Middle frontal gyrus (tissue), 1 donor: ENCODE data around the gene DHODH.
"Not testable (repeated sequence)": the region's sequence is repeated elsewhere in the genome, so short reads cannot be mapped to it uniquely, and the experiment has no call there.

Source experiments
- DNase-seq: peaks from one replicate; pipeline ENCODE4 v3.0.0-alpha.2; 2015; ENCODE audit warnings: low spot score; ENCODE audit errors: extremely low spot score

The DHODH gene

GRCh38 chr16:72008424-72009216 is at the start of gene DHODH:
DHODH (plus strand) TSS chr16:72008744; CDS start chr16:72008765, 21 bp downstream.
- DNase-seq: peak; percentile 97

- peak; percentile 84 for DNase-seq
These were observed 47.2 kb upstream of the DHODH start for GRCh38 chr16:71961066-71962039.

- DNase-seq: no peak
These were observed 45.2 kb upstream of the DHODH start for GRCh38 chr16:71963125-71963875.

- DNase-seq: no peak
These were observed 43.3 kb upstream of the DHODH start for GRCh38 chr16:71965223-71965622.

- no peak for DNase-seq
These were observed 41.6 kb upstream of the DHODH start for GRCh38 chr16:71966932-71967331.

- no peak for DNase-seq
These were observed 39.2 kb upstream of the DHODH start for GRCh38 chr16:71969353-71969752.

GRCh38 chr16:71971571-71971970 is 37.0 kb upstream of the DHODH start:
- DNase-seq: no peak

GRCh38 chr16:71972356-71972755 is 36.2 kb upstream of the DHODH start:
- no peak for DNase-seq

- no peak for DNase-seq
These were observed 35.5 kb upstream of the DHODH start for GRCh38 chr16:71973001-71973400.

- no peak for DNase-seq
These were observed 34.3 kb upstream of the DHODH start for GRCh38 chr16:71974068-71974818.

GRCh38 chr16:71985262-71985974 is 23.1 kb upstream of the DHODH start:
- no peak for DNase-seq

- DNase-seq: no peak
These were observed 22.4 kb upstream of the DHODH start for GRCh38 chr16:71986131-71986530.

- no peak for DNase-seq
These were observed 13.5 kb upstream of the DHODH start for GRCh38 chr16:71995038-71995437.

- DNase-seq: not testable (repeated sequence)
These were observed 11.0 kb upstream of the DHODH start for GRCh38 chr16:71997578-71997977.

GRCh38 chr16:72001180-72001874 is 7.2 kb upstream of the DHODH start:
- no peak for DNase-seq

GRCh38 chr16:72002619-72003018 is 5.9 kb upstream of the DHODH start:
- no peak for DNase-seq

GRCh38 chr16:72008065-72008423 is 500 bp upstream of the DHODH start:
- DNase-seq: not testable (repeated sequence)

GRCh38 chr16:72009779-72010178 is 1.2 kb downstream of the DHODH start:
- no peak for DNase-seq

GRCh38 chr16:72012607-72013006 is 4.1 kb downstream of the DHODH start:
- DNase-seq: no peak

- DNase-seq: no peak
These were observed 4.8 kb downstream of the DHODH start for GRCh38 chr16:72013389-72013788.
